GM18951 (cell line): ENCODE results near the gene NCOA5.

Experiments
- POLR2A ChIP-seq: IDR thresholded peaks from 4 replicates; pipeline ENCODE4 v1.6.1; 2011; ENCODE audit warnings: mild to moderate bottlenecking; ENCODE audit not compliant: insufficient read length, insufficient read depth; ENCODE audit errors: extremely low read depth
- in situ Hi-C: fragments of 300-500 bp; cut with MboI; formaldehyde crosslinking; loops from one replicate; pipeline ENCODE4 v1.12.0; 2022; ENCODE audit warnings: low sequenced_read_pairs, mixed read lengths, inconsistent platforms; ENCODE audit not compliant: unreplicated experiment

The NCOA5 gene

DNA sequence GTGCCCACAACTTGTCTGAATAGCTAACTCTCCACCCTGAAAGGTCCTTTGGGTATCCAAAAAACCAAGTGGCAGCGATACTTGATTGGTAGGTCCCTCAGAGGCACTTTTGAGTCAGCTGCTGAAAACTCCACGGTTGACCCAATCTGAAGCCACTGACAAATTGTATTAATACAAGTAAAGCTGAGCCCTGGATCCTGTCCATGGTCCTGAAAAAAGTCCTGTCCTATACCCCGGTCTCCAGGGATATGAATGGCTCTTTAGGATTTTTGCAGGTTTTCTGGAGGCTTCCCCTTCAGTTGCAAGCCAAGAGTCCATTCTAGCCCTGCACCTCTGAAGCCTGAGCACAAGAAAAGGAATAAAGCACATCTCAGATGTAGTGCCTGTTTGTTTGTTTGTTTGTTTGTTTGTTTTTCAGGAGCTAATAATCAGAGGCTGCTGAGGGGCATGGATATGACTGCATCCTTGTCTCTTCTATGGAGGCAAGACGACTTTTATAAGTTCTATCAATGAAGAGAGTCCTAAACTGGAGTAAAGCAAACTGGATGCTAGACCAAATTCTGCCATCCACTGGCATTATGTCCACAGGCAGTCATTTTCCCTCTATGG lies 62.4 kb downstream of the NCOA5 start:
- in situ Hi-C loops = no loop called here
- no peak for TF ChIP-seq POLR2A

DNA sequence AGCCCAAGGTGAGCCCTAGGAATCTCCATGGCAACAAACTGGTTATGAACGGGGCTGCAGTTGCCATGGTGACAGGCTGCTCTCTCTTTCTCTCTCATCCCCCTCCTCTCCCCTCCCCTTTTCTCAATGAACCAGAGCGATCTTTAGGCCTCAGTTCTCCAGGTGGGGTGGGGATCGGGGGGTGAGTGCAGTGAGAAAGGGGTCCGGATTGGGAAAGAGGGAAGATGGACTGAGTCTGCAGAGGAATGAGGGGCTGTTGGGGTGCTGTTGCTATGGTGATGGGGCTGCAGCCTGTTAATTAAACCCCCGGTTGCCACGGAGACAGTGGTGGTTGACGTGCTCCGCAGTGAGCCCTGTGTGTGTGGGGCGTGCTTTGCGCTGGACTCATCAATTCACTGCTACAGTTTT lies 64.4 kb downstream of the NCOA5 start:
- in situ Hi-C loops = no loop called here
- TF ChIP-seq POLR2A = no peak

DNA sequence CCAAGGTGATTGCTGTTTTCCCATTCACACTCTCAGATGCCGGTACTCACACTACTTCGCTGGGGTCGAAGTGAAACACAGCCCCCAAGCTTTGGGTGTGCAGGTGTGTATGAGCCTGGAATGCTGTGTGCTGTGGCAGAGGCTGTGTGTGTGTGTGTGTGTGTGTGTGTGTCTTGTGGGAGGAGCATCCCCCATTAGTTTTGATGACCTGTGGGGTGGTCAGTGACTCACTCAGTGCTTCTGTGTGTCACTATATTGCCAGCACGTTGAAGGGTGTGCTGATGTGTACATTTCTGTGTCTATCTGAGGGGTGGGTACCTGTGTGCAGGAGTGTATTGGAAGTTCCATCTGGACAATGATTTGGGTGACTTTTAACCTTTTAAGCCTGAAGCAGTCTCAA lies 65.8 kb downstream of the NCOA5 start:
- TF ChIP-seq POLR2A = no peak
- in situ Hi-C loops = no loop called here

DNA sequence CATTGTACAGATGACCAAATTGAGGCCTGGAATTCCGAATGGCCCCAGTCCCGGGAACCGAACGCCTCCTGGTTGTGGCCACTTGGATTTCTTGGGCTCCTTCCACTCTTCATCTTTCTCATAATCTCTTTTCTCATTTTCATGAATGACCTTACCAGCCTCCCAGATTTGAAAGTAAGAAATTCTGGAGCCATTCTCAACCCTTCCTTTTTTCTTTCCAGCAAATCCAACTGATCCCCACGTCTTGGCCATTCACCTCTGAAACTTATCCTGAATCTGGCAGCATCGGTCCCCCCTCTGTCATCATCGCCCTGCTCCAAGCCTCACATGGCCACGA lies 66.6 kb downstream of the NCOA5 start:
- in situ Hi-C loops = no loop called here
- TF ChIP-seq POLR2A = no peak

DNA sequence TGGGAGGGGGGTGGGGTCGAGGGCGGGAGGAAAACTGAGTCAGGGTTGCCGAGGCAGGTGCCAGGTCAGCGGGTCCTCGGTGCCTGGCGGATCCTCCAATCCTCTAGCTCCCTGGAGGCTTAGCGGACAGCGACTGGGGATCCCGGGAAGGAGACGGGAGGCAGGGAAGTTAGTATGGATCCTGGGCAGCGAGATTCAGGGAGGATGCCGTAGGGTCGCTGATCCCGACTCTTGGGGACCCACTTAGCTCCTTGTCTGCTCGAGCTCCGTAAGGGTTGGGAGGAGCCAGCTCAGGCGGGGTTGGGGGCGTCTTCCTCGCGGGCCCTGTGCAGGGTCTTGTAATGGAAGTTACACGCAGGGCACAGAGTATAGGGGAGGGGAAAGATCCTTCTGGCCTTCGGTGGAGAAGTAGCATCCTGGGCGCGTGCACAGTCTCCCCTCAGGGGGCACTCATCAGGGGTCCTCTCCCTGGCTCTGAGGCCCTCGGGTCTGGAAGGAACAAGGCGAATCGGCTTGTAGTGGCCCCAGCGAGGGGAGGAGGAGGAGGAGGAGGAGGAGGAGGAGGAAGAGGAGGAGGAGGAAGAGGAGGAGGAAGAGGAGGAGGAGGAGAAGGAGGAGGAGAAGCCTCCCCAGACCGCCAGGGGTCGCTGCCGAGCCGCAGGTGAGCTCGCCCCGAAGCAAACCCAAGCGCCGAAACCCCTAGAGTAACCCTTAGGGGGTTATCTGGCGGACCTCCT lies 67.2 kb downstream of the NCOA5 start:
- no peak for TF ChIP-seq POLR2A
- in situ Hi-C loops = no loop called here

DNA sequence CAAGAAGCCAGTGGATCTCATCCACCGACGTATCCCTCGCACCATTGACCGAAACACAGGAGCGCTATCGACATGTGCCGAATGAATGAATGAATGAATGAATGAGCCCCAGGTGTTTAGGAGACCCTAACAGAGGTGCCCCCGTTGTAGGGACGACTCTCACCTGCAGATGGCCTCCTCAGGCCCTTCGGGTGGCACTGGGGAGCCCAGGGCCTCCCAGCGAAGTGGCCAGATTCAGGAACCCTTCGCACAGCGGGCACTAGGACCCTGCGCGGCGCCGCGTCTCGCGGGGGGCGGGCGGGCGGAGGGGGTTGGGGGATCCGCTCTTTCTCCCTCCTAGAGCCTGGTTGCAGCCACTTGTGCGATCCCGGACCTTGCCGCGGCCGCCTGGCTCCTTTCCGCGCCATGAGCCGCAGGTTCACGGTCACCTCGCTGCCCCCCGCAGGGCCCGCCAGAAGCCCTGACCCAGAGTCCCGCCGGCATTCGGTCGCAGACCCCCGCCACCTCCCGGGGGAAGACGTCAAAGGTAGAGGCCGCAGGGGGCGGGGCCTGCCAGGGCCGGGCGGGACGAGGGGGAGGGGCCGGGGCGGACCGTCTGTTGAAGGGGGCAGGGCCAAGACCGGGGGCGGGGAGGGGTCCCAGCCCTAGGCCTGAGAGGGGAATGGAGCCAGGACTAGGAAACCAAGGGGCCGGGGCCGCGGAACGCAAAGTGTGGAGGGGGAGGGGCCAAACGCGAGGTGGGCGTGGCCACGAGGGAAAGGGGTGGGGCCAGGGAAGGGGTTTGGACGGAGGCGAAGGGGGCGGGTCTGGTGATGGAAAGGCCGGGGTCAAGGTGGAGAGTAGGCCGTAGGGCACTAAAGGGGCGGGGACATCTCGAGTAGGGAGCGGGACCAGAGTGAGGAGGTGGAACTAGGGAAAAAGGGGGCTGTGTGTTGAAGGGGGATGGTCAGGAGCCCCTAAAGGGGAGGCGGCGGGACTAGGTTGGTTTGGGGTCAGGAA lies 68.1 kb downstream of the NCOA5 start:
- in situ Hi-C loops = no loop called here
- TF ChIP-seq POLR2A = no peak

DNA sequence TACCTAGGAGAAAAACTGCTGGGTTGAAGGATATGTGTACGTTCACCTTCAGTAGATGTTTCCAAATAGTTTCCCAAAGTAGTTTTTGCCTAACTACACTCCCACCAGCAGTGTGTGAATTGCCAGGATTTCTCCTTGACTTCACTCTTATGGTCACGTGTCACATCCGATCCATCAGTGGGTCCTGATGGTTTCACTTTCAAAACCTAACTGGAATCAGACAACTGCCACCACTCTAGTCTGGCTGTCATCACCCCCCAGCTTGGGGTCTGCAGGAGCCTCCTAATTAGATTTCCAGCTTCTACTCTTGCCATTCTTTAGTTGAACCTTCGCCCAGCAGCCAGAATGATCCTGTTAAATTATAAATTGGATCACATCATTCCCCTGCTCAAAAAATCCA lies 69.2 kb downstream of the NCOA5 start:
- in situ Hi-C loops = no loop called here
- no peak for TF ChIP-seq POLR2A

DNA sequence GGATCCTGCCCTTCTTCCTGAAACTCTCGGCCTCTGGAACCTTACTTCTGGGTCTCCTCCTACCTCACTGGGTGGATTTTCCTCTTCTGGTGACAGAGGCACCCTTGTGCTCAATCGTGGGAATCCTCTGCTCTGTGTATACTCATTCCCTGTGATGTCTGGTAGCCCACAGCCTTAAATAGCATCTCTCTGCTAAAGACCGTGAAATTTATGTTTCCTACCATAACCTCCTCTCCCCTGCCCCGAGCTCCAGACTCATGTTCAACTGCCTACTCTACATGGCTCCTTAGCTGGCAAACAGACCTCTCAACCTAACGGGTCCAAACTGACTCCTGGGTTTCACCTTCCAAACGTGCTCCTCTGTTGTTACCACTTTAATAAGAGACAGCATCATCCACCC lies 71.2 kb downstream of the NCOA5 start:
- TF ChIP-seq POLR2A = no peak
- in situ Hi-C loops = no loop called here

DNA sequence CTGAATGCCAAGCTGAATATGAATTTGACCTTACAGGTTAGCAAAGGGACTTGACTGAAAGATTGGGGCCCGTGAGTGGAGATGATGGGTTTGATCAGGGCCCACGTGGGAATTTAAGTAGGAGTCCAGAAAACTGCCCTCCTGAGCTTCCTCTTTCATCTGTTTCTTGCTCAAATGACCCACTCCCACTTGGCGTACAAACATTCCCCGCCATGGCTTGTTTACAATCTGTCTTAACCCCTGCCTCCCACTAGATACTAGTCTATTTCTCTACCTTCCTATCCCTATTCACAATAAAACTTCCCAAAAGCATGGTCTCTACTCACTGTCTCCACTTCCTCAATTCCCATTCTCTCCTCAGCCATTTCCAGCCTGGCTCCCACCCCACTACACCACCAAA lies 71.7 kb downstream of the NCOA5 start:
- no peak for TF ChIP-seq POLR2A
- in situ Hi-C loops = no loop called here

DNA sequence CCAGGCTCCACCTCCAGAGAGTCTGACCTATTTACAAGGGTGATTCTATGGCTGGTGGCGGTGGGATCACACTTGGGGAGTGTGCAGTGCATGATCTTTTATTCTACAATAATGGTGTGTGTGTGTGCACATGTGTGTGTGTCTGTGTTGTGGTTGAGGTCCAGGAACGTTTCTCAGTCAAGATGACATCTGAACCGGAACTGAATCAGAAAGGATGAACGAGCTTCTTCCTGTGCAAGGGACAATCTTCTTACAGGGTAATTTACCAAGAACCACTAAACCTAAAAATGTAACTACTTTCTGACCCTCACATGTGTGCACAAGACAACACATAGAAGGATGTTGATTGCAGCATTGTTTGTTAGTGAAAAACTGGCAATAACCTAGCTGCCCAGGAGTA lies 72.5 kb downstream of the NCOA5 start:
- in situ Hi-C loops = no loop called here
- no peak for TF ChIP-seq POLR2A

DNA sequence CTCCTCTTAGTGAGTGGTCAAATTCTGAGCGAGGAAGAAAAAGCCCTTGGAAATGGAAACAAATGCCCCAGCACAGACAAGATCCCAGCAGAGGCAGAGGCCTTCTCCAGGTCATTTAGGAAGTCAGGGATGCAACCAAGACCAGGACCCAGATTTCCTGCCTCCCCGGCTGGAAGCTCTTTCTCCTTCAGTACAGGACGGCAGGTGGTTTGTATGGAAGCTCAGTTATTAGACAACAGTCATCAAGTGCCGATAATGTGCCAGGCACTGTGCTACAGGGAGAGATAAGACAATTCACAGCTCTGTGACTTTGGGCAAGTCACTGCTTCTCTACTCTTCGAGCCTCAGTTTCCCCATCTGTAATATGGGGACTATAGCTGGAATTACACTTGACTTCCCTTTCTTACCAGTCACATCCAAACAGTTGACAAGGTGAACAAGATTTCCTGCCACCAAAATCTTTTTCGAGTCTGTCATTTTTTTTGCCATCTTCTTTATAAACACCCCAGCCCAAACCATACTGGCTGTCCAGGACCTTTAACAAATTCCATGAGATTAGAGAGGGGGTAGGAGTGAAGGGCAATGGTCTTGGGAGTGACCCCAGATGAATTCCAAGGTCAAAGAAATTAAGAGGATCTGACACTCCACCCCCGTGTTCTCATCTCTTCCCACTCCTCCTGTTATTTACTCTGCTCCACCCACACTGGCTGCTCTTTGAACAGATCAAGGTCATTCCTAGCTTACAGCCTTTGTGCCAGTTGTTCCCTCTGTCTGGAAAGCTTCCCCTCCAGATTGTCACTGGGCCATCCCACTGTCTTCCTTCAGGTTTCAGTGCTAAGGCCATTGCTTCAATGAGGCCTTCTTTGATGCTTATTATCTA lies 75.0 kb downstream of the NCOA5 start:
- in situ Hi-C loops = no loop called here
- no peak for TF ChIP-seq POLR2A

DNA sequence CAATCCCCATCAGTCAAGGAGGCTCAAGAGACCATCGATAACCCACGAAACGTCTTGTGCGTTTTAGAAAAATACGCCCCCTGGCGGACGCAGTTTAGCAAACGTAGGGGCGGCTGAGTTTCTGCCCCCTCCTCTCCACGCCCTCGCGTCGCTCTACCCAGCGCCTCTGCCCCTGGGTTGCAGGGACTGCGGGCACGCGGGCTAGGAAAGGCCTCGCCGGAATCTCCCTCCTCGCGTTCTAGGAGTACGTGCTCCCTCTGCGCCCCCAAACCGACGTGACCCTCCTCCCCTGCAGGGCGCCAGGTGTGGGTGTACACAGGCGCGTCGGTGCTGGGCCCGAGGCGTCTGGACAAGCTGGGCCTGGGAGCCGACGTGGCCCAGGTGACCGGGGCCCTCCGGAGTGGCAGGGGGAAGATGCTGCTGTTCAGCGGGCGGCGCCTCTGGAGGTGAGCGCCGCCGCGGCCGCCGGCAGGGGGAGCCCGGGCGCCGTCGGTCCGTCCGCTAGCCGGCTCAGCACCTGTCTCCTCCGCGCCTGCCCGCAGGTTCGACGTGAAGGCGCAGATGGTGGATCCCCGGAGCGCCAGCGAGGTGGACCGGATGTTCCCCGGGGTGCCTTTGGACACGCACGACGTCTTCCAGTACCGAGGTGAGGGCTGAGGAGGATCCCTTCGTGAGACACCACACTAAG lies 75.8 kb downstream of the NCOA5 start:
- in situ Hi-C loops = no loop called here
- no peak for TF ChIP-seq POLR2A
